Measurements from ENCODE around the gene CDK14. TPM values are rescaled to one million over a fixed set of nuclear protein-coding genes. Genes with fewer than 3 reads are reported as not detected.

Gene CDK14
- total RNA-seq, 1 experiment from 2014 or later = 57.9 TPM

DNA sequence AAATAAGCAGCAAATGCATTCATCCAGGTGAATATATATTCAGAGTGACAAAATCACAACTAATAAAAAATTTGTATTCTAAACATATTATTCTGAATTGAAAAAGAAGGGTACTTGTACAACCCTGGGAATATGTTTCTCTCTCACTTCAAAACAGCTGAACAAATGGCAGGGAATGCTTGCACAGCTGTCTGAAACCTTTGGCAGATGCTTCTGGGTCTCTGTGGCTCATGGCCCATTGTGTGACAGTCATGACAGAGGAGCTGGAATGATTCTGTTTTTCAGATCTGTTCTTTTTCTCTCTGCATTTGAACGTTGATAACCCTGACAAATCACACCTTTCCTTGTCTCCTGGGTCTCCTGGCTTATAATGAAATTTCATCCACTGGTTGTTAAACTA is 392.4 kb downstream of the CDK14 start:
- Mint-ChIP-seq H3K36me3 (no peaks in the 10 kb centered on the region), H3K27ac (no peak overlapping the region), H3K27me3 (ENCODE audit: low read depth) (no peaks in the 10 kb centered on the region), H3K4me1 (no peaks in the 10 kb centered on the region), H3K9me3 (no peaks in the 10 kb centered on the region), H3K4me3 (no peak overlapping the region)
- CTCF ChIA-PET = no interaction called here
- DNase-seq (ENCODE audit: low spot score) (no peak), ATAC-seq (no peak)
- TF ChIP-seq, protein P1, sequence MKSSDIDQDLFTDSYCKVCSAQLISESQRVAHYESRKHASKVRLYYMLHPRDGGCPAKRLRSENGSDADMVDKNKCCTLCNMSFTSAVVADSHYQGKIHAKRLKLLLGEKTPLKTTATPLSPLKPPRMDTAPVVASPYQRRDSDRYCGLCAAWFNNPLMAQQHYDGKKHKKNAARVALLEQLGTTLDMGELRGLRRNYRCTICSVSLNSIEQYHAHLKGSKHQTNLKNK (CRISPR knock-in tag; IDR thresholded peaks at IDR 0.05) = no peak
- no peak for TF ChIP-seq ATF1 (CRISPR knock-in tag; IDR thresholded peaks at IDR 0.05)
- TF ChIP-seq ZNF671 (CRISPR knock-in tag; IDR thresholded peaks at IDR 0.05) = no peak
- no peak for TF ChIP-seq IRF2 (CRISPR knock-in tag; IDR thresholded peaks at IDR 0.05; ENCODE audit: borderline replicate concordance, low read depth)
- TF ChIP-seq, protein P2, sequence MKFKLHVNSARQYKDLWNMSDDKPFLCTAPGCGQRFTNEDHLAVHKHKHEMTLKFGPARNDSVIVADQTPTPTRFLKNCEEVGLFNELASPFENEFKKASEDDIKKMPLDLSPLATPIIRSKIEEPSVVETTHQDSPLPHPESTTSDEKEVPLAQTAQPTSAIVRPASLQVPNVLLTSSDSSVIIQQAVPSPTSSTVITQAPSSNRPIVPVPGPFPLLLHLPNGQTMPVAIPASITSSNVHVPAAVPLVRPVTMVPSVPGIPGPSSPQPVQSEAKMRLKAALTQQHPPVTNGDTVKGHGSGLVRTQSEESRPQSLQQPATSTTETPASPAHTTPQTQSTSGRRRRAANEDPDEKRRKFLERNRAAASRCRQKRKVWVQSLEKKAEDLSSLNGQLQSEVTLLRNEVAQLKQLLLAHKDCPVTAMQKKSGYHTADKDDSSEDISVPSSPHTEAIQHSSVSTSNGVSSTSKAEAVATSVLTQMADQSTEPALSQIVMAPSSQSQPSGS (CRISPR knock-in tag; IDR thresholded peaks at IDR 0.05; ENCODE audit: borderline replicate concordance, low read depth) = no peak
- TF ChIP-seq JUN (CRISPR knock-in tag; IDR thresholded peaks at IDR 0.05) = no peak
- TF ChIP-seq, protein P3, sequence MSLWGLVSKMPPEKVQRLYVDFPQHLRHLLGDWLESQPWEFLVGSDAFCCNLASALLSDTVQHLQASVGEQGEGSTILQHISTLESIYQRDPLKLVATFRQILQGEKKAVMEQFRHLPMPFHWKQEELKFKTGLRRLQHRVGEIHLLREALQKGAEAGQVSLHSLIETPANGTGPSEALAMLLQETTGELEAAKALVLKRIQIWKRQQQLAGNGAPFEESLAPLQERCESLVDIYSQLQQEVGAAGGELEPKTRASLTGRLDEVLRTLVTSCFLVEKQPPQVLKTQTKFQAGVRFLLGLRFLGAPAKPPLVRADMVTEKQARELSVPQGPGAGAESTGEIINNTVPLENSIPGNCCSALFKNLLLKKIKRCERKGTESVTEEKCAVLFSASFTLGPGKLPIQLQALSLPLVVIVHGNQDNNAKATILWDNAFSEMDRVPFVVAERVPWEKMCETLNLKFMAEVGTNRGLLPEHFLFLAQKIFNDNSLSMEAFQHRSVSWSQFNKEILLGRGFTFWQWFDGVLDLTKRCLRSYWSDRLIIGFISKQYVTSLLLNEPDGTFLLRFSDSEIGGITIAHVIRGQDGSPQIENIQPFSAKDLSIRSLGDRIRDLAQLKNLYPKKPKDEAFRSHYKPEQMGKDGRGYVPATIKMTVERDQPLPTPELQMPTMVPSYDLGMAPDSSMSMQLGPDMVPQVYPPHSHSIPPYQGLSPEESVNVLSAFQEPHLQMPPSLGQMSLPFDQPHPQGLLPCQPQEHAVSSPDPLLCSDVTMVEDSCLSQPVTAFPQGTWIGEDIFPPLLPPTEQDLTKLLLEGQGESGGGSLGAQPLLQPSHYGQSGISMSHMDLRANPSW (CRISPR knock-in tag; conservative IDR thresholded peaks at IDR 0.05; ENCODE audit: low read depth) = no peak
- TF ChIP-seq, protein P4, sequence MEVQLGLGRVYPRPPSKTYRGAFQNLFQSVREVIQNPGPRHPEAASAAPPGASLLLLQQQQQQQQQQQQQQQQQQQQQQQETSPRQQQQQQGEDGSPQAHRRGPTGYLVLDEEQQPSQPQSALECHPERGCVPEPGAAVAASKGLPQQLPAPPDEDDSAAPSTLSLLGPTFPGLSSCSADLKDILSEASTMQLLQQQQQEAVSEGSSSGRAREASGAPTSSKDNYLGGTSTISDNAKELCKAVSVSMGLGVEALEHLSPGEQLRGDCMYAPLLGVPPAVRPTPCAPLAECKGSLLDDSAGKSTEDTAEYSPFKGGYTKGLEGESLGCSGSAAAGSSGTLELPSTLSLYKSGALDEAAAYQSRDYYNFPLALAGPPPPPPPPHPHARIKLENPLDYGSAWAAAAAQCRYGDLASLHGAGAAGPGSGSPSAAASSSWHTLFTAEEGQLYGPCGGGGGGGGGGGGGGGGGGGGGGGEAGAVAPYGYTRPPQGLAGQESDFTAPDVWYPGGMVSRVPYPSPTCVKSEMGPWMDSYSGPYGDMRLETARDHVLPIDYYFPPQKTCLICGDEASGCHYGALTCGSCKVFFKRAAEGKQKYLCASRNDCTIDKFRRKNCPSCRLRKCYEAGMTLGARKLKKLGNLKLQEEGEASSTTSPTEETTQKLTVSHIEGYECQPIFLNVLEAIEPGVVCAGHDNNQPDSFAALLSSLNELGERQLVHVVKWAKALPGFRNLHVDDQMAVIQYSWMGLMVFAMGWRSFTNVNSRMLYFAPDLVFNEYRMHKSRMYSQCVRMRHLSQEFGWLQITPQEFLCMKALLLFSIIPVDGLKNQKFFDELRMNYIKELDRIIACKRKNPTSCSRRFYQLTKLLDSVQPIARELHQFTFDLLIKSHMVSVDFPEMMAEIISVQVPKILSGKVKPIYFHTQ (CRISPR knock-in tag; IDR thresholded peaks at IDR 0.05) = no peak
- TF ChIP-seq, protein P5, sequence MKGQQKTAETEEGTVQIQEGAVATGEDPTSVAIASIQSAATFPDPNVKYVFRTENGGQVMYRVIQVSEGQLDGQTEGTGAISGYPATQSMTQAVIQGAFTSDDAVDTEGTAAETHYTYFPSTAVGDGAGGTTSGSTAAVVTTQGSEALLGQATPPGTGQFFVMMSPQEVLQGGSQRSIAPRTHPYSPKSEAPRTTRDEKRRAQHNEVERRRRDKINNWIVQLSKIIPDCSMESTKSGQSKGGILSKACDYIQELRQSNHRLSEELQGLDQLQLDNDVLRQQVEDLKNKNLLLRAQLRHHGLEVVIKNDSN (CRISPR knock-in tag; IDR thresholded peaks at IDR 0.05) = no peak
- TF ChIP-seq TEAD4 (CRISPR knock-in tag; IDR thresholded peaks at IDR 0.05) = no peak
- TF ChIP-seq ZNF423 (CRISPR knock-in tag; IDR thresholded peaks at IDR 0.05) = no peak
- no peak for TF ChIP-seq FOXJ3 (CRISPR knock-in tag; IDR thresholded peaks at IDR 0.05; ENCODE audit: borderline replicate concordance)
- TF ChIP-seq ZNF317 (CRISPR knock-in tag; IDR thresholded peaks at IDR 0.05; ENCODE audit: borderline replicate concordance, low read depth) = no peak
- TF ChIP-seq, protein P6, sequence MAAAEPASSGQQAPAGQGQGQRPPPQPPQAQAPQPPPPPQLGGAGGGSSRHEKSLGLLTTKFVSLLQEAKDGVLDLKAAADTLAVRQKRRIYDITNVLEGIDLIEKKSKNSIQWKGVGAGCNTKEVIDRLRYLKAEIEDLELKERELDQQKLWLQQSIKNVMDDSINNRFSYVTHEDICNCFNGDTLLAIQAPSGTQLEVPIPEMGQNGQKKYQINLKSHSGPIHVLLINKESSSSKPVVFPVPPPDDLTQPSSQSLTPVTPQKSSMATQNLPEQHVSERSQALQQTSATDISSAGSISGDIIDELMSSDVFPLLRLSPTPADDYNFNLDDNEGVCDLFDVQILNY (CRISPR knock-in tag; IDR thresholded peaks at IDR 0.05) = no peak
- TF ChIP-seq ZNF121 (CRISPR knock-in tag; IDR thresholded peaks at IDR 0.05) = no peak
- no peak for TF ChIP-seq HMGA2 (CRISPR knock-in tag; IDR thresholded peaks at IDR 0.05)
- no peak for TF ChIP-seq KAT7 (CRISPR knock-in tag; IDR thresholded peaks at IDR 0.05; ENCODE audit: borderline replicate concordance)
- no peak for TF ChIP-seq NFYB (CRISPR knock-in tag; conservative IDR thresholded peaks at IDR 0.05; ENCODE audit: low read depth)
- TF ChIP-seq, protein P7, sequence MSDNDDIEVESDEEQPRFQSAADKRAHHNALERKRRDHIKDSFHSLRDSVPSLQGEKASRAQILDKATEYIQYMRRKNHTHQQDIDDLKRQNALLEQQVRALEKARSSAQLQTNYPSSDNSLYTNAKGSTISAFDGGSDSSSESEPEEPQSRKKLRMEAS (CRISPR knock-in tag; IDR thresholded peaks at IDR 0.05) = no peak
- TF ChIP-seq, protein P8, sequence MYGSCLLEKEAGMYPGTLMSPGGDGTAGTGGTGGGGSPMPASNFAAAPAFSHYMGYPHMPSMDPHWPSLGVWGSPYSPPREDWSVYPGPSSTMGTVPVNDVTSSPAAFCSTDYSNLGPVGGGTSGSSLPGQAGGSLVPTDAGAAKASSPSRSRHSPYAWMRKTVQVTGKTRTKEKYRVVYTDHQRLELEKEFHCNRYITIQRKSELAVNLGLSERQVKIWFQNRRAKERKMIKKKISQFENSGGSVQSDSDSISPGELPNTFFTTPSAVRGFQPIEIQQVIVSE (CRISPR knock-in tag; IDR thresholded peaks at IDR 0.05; ENCODE audit: borderline replicate concordance) = no peak
- POLR2A ChIA-PET = no interaction called here
